Activated CD4-positive, alpha-beta T cell treated with anti-CD3 and anti-CD28 coated beads, Interleukin-2, amount 50 U/mL, for 24 hours (primary cell): ENCODE results near the gene GRAMD4.

ENCODE experiments used
- DNase-seq, 2 donors: peaks; one replicate each; pipeline ENCODE4 v3.0.0-alpha.2; 2020; ENCODE audit warnings: low read depth in 1 of 2, low spot score in 1 of 2

The GRAMD4 gene

GRCh38 chr22:46653596-46653995 lies 33.4 kb downstream of the GRAMD4 start:
- DNase-seq: no peak

DNA sequence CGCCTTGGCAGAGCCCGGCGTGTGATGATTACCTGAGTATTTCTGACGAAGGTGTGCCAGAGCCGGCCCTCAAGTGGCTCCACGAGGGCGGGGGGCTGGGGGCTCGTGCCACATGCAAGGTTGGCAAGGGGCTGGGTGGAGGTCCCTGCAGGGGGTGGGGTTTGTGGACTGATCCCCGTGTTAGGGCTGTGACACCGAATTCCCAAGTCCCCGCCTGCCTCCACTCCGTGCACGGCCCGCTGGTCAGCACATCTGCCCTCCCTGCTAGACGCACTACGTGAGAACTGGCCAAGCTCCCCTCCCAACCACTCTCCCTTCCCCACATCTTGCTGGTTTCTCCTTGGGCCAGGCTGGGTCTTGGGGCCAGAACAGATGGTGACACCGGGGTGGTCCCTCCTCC lies 34.2 kb downstream of the GRAMD4 start:
- no peak for DNase-seq

GRCh38 chr22:46654927-46655595 lies 34.9 kb downstream of the GRAMD4 start:
- no peak for DNase-seq

GRCh38 chr22:46655861-46656608 lies 35.8 kb downstream of the GRAMD4 start:
- no peak for DNase-seq

- no peak for DNase-seq
Observed at GRCh38 chr22:46656856-46657654, 36.9 kb downstream of the GRAMD4 start.

DNA sequence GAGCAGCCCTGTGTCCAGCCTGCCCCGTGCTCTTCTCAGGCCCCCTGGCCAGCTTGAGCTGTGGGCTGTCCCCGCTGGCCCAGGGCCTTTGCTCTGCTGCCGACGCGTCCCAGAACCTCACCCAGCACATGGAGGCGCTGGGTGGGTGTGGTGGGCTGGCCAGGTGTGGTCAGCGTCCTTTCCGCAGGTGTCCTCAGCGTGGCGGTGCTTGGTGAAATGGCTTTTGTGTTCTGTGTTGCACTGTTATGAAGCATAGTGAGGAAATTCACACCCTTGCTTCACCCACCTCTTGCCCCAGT lies 37.4 kb downstream of the GRAMD4 start:
- no peak for DNase-seq

DNA sequence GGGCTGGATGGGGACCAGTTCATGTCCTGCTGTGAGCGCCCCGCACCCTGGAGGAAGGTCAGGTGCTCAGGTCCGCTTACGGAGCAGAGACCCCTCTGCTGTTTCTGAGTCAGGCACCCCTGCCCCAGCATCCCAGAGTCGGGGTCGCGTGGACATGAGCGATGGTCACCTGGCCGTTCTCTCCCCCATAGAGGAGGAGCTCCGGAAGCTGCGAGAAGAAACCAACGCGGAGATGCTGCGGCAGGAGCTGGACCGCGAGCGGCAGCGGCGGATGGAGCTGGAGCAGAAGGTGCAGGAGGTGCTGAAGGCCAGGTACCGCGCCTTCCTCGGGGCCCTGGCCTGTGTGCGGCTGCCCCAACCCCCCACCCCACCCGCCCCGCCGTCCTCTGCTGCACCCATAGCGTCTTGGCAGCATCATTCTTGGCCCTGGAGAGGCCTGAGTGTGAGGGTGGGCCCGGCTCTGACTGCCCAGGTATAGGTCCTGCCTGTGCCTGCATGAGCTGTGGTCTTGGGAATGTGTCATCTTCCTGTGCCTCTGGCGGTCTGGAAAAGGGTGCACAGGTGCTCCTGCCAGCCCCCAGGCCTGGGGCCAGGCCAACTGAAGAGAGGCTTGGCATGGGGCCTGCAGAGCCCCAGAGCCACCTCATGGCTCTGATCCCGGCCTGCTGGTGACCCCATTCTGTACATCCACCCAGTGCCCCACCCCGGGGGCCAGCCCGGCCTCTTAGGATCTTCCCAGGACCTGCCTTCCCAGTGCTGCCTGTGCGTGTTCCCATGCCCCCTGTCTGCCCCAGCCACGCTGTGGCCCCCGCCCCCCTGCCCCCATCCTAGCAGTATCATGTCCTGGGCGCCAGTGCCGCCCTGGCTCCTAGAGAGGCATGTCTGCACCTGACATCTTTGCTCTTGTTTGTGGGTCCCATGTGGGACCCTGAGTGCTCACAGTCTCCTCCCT lies 38.1 kb downstream of the GRAMD4 start:
- DNase-seq: no peak

- no peak for DNase-seq
Observed at GRCh38 chr22:46659059-46659790, 39.0 kb downstream of the GRAMD4 start.

DNA sequence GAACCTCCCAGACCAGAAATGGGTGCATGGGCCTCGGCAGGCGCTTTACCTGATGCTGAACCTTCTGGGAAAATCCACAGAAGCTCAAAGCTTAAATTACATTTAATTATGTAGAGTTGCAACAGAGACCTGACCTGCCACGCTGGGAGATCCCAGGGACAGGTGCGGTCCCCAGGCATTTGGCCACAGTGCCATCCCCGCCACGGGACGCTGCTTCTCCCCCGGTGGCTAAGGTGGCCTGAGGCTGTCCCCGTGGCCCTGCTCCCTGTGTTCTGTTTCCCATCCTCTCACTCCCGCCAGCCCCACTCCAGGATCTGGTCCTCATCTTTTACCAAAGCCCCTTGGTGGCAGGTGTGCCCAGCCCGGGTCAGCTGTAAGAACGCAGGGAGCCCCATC lies 39.6 kb downstream of the GRAMD4 start:
- DNase-seq: no peak

DNA sequence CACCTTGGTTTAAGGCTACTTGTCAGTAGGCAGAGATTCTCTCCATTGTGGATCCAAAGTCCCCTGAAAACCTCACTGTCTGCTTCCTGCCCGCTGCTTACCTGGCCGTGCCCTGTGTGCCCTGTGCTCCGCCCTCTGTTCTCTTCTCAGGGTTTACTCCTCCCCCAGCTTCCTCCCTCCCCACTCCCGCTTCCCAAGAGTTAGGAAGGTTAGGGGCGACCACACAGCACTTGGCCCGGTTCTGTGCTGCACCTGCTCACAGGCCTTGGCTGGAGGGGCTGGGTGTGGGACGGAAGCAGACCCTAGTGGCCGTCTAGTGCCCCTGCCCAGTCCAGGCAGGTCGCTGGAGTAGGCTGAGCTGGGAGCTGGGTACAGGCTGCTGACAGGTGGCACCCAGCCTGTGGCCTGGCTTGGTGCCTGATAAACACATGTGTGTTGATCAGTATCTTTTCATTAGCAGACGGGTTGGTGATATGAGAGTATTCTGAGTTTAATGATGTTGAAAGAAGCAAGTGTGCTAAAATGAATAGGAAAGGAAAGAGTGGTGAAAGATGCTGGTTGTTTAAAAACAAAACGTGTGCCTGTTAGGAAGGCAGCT lies 40.5 kb downstream of the GRAMD4 start:
- DNase-seq: no peak

GRCh38 chr22:46661221-46661851 lies 41.1 kb downstream of the GRAMD4 start:
- DNase-seq: peak; percentile 17 to 41

GRCh38 chr22:46662226-46662625 lies 42.0 kb downstream of the GRAMD4 start:
- no peak for DNase-seq

DNA sequence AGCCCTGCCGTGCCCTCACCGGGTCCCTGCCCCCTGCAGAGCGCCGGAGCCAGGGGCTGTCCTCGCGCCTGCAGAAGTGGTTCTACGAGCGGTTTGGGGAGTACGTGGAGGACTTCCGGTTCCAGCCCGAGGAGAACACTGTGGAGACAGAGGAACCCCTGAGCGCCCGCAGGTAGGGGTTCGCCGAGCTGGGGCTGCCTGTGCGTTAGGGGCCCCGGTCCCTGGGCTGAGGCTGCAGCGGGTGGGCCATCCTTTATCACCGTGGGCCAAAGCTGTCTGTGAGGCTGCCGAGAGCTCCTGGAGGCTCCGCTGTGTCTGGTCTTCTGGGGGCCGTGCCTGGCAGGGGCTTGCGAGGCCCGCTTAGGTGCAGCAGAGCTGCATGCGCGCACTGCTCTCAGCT lies 42.8 kb downstream of the GRAMD4 start:
- DNase-seq: no peak

- no peak for DNase-seq
Observed at GRCh38 chr22:46663436-46664100, 43.4 kb downstream of the GRAMD4 start.

DNA sequence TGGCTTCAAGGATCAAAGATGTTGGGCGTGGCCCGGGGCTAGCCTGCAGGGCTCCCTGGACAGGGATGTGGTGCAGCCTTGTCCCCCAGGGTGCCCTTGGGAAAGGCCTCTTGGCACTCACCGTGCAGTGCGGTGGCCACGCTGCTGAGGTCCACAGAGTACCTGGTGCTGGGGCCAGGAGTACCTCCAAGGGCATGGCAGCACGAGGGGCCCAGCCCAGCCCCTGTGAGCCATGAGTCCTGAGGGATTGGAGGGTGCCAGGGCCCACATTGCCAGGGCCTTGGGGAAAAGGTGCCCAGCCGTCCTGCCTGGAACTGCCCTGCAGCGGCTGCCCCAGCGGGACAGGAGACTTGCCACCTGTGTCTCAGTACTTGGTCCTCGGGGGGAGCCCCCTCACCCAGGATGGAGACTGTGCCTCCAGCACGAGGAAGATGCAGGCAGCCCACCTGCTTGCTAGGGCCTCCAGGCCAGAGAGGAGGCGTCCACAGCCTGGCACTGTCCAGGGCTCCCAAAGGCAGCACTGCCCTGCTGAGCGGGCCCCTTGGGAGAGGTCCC lies 44.2 kb downstream of the GRAMD4 start:
- no peak for DNase-seq

DNA sequence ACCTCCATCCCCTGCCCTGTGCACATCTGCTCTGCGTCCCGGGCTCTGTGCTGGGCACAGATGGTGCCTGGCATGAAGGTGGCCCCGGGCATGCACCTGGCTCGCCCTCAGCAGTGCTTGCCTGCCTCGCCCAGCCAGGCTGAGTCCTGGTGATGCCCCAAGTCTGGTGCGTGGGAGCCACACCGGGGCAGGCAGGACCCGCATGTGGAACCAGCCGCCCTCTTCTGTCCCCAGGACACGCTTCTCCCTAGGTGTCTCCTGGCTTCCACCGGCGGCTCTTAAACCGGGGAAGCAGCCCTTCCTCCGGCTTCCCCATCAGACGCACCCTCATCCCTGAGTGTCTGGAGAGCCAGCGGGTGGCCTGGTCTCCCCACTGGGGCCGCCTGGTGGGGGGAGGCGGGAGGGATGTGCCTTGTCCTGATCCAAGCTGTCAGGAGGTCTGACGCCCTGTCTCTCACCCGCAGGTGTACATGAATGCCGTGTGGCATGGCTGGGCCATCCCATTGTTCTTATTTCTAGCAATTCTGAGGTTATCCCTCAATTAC lies 45.0 kb downstream of the GRAMD4 start:
- DNase-seq: no peak

- no peak for DNase-seq
Observed at GRCh38 chr22:46665751-46666280, 45.6 kb downstream of the GRAMD4 start.

DNA sequence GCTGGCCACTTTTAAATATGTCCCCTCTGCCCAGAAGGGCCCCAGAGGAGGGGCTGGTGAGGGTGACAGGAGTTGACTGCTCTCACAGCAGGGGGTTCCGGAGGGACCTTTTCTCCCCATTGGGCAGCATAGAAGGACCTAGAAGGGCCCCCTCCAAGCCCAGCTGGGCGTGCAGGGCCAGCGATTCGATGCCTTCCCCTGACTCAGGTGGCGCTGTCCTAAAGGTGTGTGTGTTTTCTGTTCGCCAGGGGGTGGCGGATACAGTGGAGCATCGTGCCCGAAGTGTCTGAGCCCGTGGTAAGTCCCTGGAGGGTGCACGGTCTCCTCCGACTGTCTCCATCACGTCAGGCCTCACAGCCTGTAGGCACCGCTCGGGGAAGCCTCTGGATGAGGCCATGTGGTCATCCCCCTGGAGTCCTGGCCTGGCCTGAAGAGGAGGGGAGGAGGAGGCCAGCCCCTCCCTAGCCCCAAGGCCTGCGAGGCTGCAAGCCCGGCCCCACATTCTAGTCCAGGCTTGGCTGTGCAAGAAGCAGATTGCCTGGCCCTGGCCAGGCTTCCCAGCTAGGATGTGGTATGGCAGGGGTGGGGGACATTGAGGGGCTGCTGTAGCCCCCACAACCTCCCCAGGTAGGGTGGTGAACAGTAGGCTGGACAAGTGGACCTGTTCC lies 46.5 kb downstream of the GRAMD4 start:
- no peak for DNase-seq
